IMR-90 (cell line): ENCODE results near the gene BBS1. TPM values are rescaled to one million over a fixed set of nuclear protein-coding genes. Genes with fewer than 3 reads are reported as not detected.

Source experiments
- ATAC-seq: fragments of 200-7000 bp; cut with Tn5 transposase; 2 replicates; pipeline ENCODE4 v1.9.1; 2020; ENCODE audit warnings: low read depth, mild to moderate bottlenecking, moderate library complexity
- BruUV-seq: library from RNA; stranded (reverse); fragments of 400-500 nt; replicated peaks from 2 replicates; lab custom pipeline; 2021; lab: Mats Ljungman, UMichigan
- CTCF ChIA-PET: fragments of 300-600 bp; formaldehyde crosslinking; extraction: SDS; loops from one replicate; lab custom pipeline; 2021; ENCODE audit warnings: antibody characterized with exemption; lab: Yijun Ruan, JAX
- POLR2A ChIA-PET: fragments of 300-600 bp; sonication (Branson Sonifier 250); formaldehyde crosslinking; loops from one replicate; lab custom pipeline; 2022; ENCODE audit warnings: antibody characterized with exemption; ENCODE audit not compliant: unreplicated experiment; lab: Charles Lee
- DNase-seq: peaks from one replicate; pipeline ENCODE4 v3.0.0; 2013
- H2AFZ ChIP-seq: replicated peaks from 2 replicates; pipeline ENCODE3; 2013; ENCODE audit warnings: low read length, mild to moderate bottlenecking; ENCODE audit not compliant: poor library complexity
- H2AK5ac ChIP-seq: 2 replicates; pipeline ENCODE4 v1.6.1; 2013; ENCODE audit warnings: low read depth, low read length, inconsistent platforms
- H2AK9ac ChIP-seq: replicated peaks from 2 replicates; pipeline ENCODE3; 2013; ENCODE audit warnings: mild to moderate bottlenecking, low read depth, low read length, moderate library complexity; ENCODE audit not compliant: poor library complexity
- H2BK120ac ChIP-seq: 2 replicates; pipeline ENCODE4 v1.6.1; 2013; ENCODE audit warnings: low read depth, low read length, inconsistent platforms
- H2BK15ac ChIP-seq: 3 replicates; pipeline ENCODE4 v1.6.1; 2013; ENCODE audit warnings: low read depth, low read length, inconsistent platforms
- H2BK20ac ChIP-seq: 2 replicates; pipeline ENCODE4 v1.6.1; 2013; ENCODE audit warnings: low read depth, mild to moderate bottlenecking, inconsistent platforms, low read length, moderate library complexity
- H2BK5ac ChIP-seq: 2 replicates; pipeline ENCODE4 v1.6.1; 2013; ENCODE audit warnings: mild to moderate bottlenecking, low read depth, low read length, inconsistent platforms; ENCODE audit not compliant: poor library complexity, severe bottlenecking
- H3K14ac ChIP-seq: replicated peaks from 2 replicates; pipeline ENCODE4 v1.6.1; 2013; ENCODE audit warnings: low read depth, low read length, inconsistent platforms
- H3K18ac ChIP-seq: 2 replicates; pipeline ENCODE4 v1.6.1; 2013; ENCODE audit warnings: low read depth, low read length, control low read depth
- H3K23ac ChIP-seq: 2 replicates; pipeline ENCODE4 v1.6.1; 2013; ENCODE audit warnings: low read depth, low read length, inconsistent platforms
- H3K27ac ChIP-seq: 2 replicates; pipeline ENCODE4 v1.5.1; 2013; ENCODE audit warnings: mild to moderate bottlenecking, control low read depth, low read length; ENCODE audit not compliant: insufficient read depth
- H3K27me3 ChIP-seq: 2 replicates; pipeline ENCODE4 v1.6.1; 2013; ENCODE audit warnings: low read length; ENCODE audit not compliant: control insufficient read depth, insufficient read depth
- H3K36me3 ChIP-seq: 2 replicates; pipeline ENCODE4 v1.6.1; 2013; ENCODE audit warnings: low read length, mixed read lengths; ENCODE audit not compliant: control insufficient read depth, insufficient read depth
- H3K4ac ChIP-seq: 2 replicates; pipeline ENCODE4 v1.6.1; 2013; ENCODE audit warnings: low read depth, low read length, inconsistent platforms
- H3K4me1 ChIP-seq: 2 replicates; pipeline ENCODE4 v1.6.1; 2013; ENCODE audit warnings: low read length, mixed read lengths; ENCODE audit not compliant: control insufficient read depth, insufficient read depth
- H3K4me2 ChIP-seq: 2 replicates; pipeline ENCODE4 v1.6.1; 2013; ENCODE audit warnings: low read depth, mild to moderate bottlenecking, control low read depth, low read length, moderate library complexity
- H3K4me3 ChIP-seq: 2 replicates; pipeline ENCODE4 v1.5.1; 2013; ENCODE audit warnings: low read depth, mild to moderate bottlenecking, control low read depth, low read length, moderate library complexity; ENCODE audit not compliant: insufficient read depth
- H3K56ac ChIP-seq: 2 replicates; pipeline ENCODE4 v1.6.1; 2013; ENCODE audit warnings: low read length, inconsistent platforms; ENCODE audit not compliant: insufficient read depth; ENCODE audit errors: extremely low read depth
- H3K79me1 ChIP-seq, 2 experiments: 2 replicates each; pipeline ENCODE4 v1.6.1; 2013; ENCODE audit warnings: low read length in 2 of 2, inconsistent platforms in 1 of 2, low read depth in 1 of 2
- H3K9ac ChIP-seq: 2 replicates; pipeline ENCODE4 v1.6.1; 2013; ENCODE audit warnings: low read depth, low read length, control low read depth
- H3K9me1 ChIP-seq: 2 replicates; pipeline ENCODE4 v1.6.1; 2013; ENCODE audit warnings: low read length, inconsistent platforms; ENCODE audit not compliant: insufficient read depth
- H3K9me3 ChIP-seq: 2 replicates; pipeline ENCODE4 v1.6.1; 2013; ENCODE audit warnings: low read length; ENCODE audit not compliant: control insufficient read depth, insufficient read depth
- H4K20me1 ChIP-seq: 2 replicates; pipeline ENCODE4 v1.6.1; 2013; ENCODE audit warnings: low read length, inconsistent platforms; ENCODE audit not compliant: insufficient read depth
- H4K5ac ChIP-seq: 2 replicates; pipeline ENCODE4 v1.6.1; 2013; ENCODE audit warnings: mild to moderate bottlenecking, low read depth, low read length, control low read depth
- H4K8ac ChIP-seq, 2 experiments: 2 replicates each; pipeline ENCODE4 v1.6.1; 2013; ENCODE audit warnings: low read depth in 2 of 2, low read length in 2 of 2, control low read depth in 1 of 2, inconsistent platforms in 1 of 2
- H4K91ac ChIP-seq: 2 replicates; pipeline ENCODE4 v1.6.1; 2013; ENCODE audit warnings: low read depth, low read length, inconsistent platforms; ENCODE audit not compliant: insufficient read depth
- BHLHE40 ChIP-seq: fragments of 150-350 bp; IDR thresholded peaks from 2 replicates; pipeline ENCODE4 v1.6.1; 2016; ENCODE audit warnings: mild to moderate bottlenecking, low read depth, low read length
- CEBPB ChIP-seq: IDR thresholded peaks from 2 replicates; pipeline ENCODE4 v1.6.1; 2012; ENCODE audit warnings: low read depth, low read length, improper control_type of control experiment
- CHD1 ChIP-seq: IDR thresholded peaks from 2 replicates; pipeline ENCODE4 v1.6.1; 2012; ENCODE audit warnings: low read depth, low read length, improper control_type of control experiment
- ELK1 ChIP-seq: fragments of 150-350 bp; IDR thresholded peaks from 2 replicates; pipeline ENCODE4 v1.6.1; 2016; ENCODE audit warnings: low read depth, mild to moderate bottlenecking, low read length, moderate library complexity, borderline replicate concordance
- FOS ChIP-seq: fragments of 150-350 bp; IDR thresholded peaks from 2 replicates; pipeline ENCODE4 v1.6.1; 2016; ENCODE audit warnings: low read depth, low read length
- MAFK ChIP-seq: IDR thresholded peaks from 2 replicates; pipeline ENCODE4 v1.6.1; 2012; ENCODE audit warnings: low read depth, low read length, improper control_type of control experiment
- MAZ ChIP-seq: IDR thresholded peaks from 2 replicates; pipeline ENCODE4 v1.6.1; 2012; ENCODE audit warnings: low read depth, mild to moderate bottlenecking, low read length, improper control_type of control experiment, moderate library complexity, borderline replicate concordance
- MXI1 ChIP-seq: IDR thresholded peaks from 2 replicates; pipeline ENCODE4 v1.6.1; 2012; ENCODE audit warnings: low read depth, mild to moderate bottlenecking, low read length, moderate library complexity, borderline replicate concordance
- NFE2L2 ChIP-seq: fragments of 150-350 bp; IDR thresholded peaks from 2 replicates; pipeline ENCODE4 v1.6.1; 2016; ENCODE audit warnings: low read depth, mild to moderate bottlenecking, low read length
- POLR2A ChIP-seq: IDR thresholded peaks from 2 replicates; pipeline ENCODE4 v1.6.1; 2012; ENCODE audit warnings: mild to moderate bottlenecking, low read depth, low read length
- RAD21 ChIP-seq: IDR thresholded peaks from 2 replicates; pipeline ENCODE4 v1.6.1; 2012; ENCODE audit warnings: low read length, improper control_type of control experiment
- RCOR1 ChIP-seq: IDR thresholded peaks from 2 replicates; pipeline ENCODE4 v1.6.1; 2012; ENCODE audit warnings: mild to moderate bottlenecking, low read length, improper control_type of control experiment; ENCODE audit not compliant: insufficient replicate concordance
- RFX5 ChIP-seq: IDR thresholded peaks from 2 replicates; pipeline ENCODE4 v1.8.0; 2012; ENCODE audit warnings: low read depth, mild to moderate bottlenecking, low read length, moderate library complexity
- SMC3 ChIP-seq: fragments of 150-350 bp; IDR thresholded peaks from 2 replicates; pipeline ENCODE4 v1.6.1; 2016; ENCODE audit warnings: low read depth, mild to moderate bottlenecking, antibody characterized with exemption, low read length, moderate library complexity
- USF2 ChIP-seq: fragments of 150-350 bp; IDR thresholded peaks from 2 replicates; pipeline ENCODE4 v1.6.1; 2017; ENCODE audit warnings: mild to moderate bottlenecking, antibody characterized with exemption, low read length, low read depth
- WGBS, 2 experiments: methylation state at CpG; one replicate each; pipeline versions ENCODE4 v1.1.5 to v1.1.7; 2013; ENCODE audit warnings: missing lambda C conversion rate in 2 of 2; ENCODE audit not compliant: insufficient read length in 1 of 2; ENCODE audit errors: extremely low coverage in 2 of 2; 5-methylcytosine and 5-hydroxymethylcytosine counted together
- dilution Hi-C: fragments of 300-500 bp; cut with HindIII; formaldehyde crosslinking; loops from one replicate; pipeline ENCODE4 v1.14.3; 2018; ENCODE audit warnings: low sequenced_read_pairs; ENCODE audit not compliant: unreplicated experiment
- in situ Hi-C: fragments of 300-500 bp; cut with MboI; formaldehyde crosslinking; loops from 3 replicates; pipeline ENCODE4 v1.14.3; 2019; ENCODE audit warnings: low sequenced_read_pairs, inconsistent platforms, mixed read lengths
- intact Hi-C: fragments of 100-400 bp; cut with micrococcal nuclease; formaldehyde crosslinking; loops from 2 replicates; pipeline ENCODE4 v1.10.0; 2022
- polyA plus RNA-seq, 3 experiments: library from polyadenylated mRNA; depleted of rRNA; stranded (reverse); fragments of >200 nt; gene quantifications; 2 replicates each; pipeline ENCODE4 v1.2.3, GENCODE V29; 2012; ENCODE audit warnings: low replicate concordance in 1 of 3
- total RNA-seq: library from RNA; depleted of rRNA; stranded (reverse); fragments of >200 nt; gene quantifications from 2 replicates; pipeline ENCODE4 v1.2.3, GENCODE V29; 2012
- TF ChIP-seq, protein P1 (sequence below): conservative IDR thresholded peaks from 2 replicates; pipeline ENCODE4 v1.5.1; 2012; ENCODE audit warnings: mild to moderate bottlenecking, low read depth, low read length, improper control_type of control experiment

Gene BBS1
- total and polyA plus RNA-seq, 2 of the 4 experiments (the other 2 are of a cell fraction), result 16.5 to 20.6 TPM

GRCh38 chr11:66561975-66562248 is 51.5 kb downstream of the BBS1 start:
- BruUV-seq, result no TSS peak
- H2BK5ac ChIP-seq, result no peak overlapping the region
- no peak overlapping the region for H3K56ac ChIP-seq
- in situ Hi-C loops (no loop called here), intact Hi-C loops (no loop called here), dilution Hi-C loops (no loop called here)
- H2AFZ ChIP-seq, result no peak overlapping the region
- ChIA-PET CTCF (no interaction called here), POLR2A (no interaction called here)
- no peak for ATAC-seq
- no peak overlapping the region for H3K9ac ChIP-seq
- H3K9me1 ChIP-seq, result peaks cover 4% of the 10 kb centered on the region; the same call in 1 of the 2 replicates
- H3K27me3 ChIP-seq, result peaks cover 21% of the 10 kb centered on the region
- H3K4me2 ChIP-seq, result no peak overlapping the region
- no peak overlapping the region for H2BK15ac ChIP-seq
- no peak overlapping the region for H4K5ac ChIP-seq
- no peaks in the 10 kb centered on the region for H4K20me1 ChIP-seq
- H3K23ac ChIP-seq, result no peak overlapping the region
- no peak overlapping the region for H2BK120ac ChIP-seq
- WGBS, 2 experiments, result 100% methylated on average over 1 of the region's 9 CpGs; no CpG with 5 or more reads in 1 of the 2 experiments
- H3K4me1 ChIP-seq, result peaks cover 2% of the 10 kb centered on the region; the same call in 1 of the 2 replicates
- no peak overlapping the region for H2AK5ac ChIP-seq
- no peak overlapping the region for H3K14ac ChIP-seq
- no peaks in the 10 kb centered on the region for H3K79me1 ChIP-seq
- no peak overlapping the region for H2AK9ac ChIP-seq
- no peak overlapping the region for H3K18ac ChIP-seq
- no peak overlapping the region for H3K4me3 ChIP-seq
- H4K8ac ChIP-seq, result no peak overlapping the region
- no peak for DNase-seq
- no peak for TF ChIP-seq RFX5
- no peak for TF ChIP-seq POLR2A
- TF ChIP-seq RCOR1, result no peak
- no peak for TF ChIP-seq SMC3
- TF ChIP-seq, protein P1, sequence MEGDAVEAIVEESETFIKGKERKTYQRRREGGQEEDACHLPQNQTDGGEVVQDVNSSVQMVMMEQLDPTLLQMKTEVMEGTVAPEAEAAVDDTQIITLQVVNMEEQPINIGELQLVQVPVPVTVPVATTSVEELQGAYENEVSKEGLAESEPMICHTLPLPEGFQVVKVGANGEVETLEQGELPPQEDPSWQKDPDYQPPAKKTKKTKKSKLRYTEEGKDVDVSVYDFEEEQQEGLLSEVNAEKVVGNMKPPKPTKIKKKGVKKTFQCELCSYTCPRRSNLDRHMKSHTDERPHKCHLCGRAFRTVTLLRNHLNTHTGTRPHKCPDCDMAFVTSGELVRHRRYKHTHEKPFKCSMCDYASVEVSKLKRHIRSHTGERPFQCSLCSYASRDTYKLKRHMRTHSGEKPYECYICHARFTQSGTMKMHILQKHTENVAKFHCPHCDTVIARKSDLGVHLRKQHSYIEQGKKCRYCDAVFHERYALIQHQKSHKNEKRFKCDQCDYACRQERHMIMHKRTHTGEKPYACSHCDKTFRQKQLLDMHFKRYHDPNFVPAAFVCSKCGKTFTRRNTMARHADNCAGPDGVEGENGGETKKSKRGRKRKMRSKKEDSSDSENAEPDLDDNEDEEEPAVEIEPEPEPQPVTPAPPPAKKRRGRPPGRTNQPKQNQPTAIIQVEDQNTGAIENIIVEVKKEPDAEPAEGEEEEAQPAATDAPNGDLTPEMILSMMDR, result no peak
- TF ChIP-seq ELK1, result no peak
- no peak for TF ChIP-seq BHLHE40
- TF ChIP-seq MAFK, result no peak
- TF ChIP-seq MXI1, result no peak
- no peak for TF ChIP-seq FOS
- no peak for TF ChIP-seq RAD21
- TF ChIP-seq CEBPB, result no peak
- no peak for TF ChIP-seq CHD1
- TF ChIP-seq USF2, result no peak
- TF ChIP-seq MAZ, result no peak
- no peak for TF ChIP-seq NFE2L2
- H3K36me3 ChIP-seq, result peaks cover 3% of the 10 kb centered on the region; the same call in 1 of the 2 replicates
- H4K91ac ChIP-seq, result no peak overlapping the region
- no peak overlapping the region for H3K27ac ChIP-seq
- no peaks in the 10 kb centered on the region for H3K9me3 ChIP-seq
- no peak overlapping the region for H2BK20ac ChIP-seq
- no peak overlapping the region for H3K4ac ChIP-seq
